NCI-H82 treated with DMSO at 0.1 percent for 48 hours (cell line): Measurements from ENCODE around the gene UMODL1.
"Not testable (repeated sequence)": the region's sequence is repeated elsewhere in the genome, so short reads cannot be mapped to it uniquely, and the experiment has no call there.

Source experiments
- DNase-seq: peaks from one replicate; lab custom pipeline; 2025; ENCODE audit not compliant: unreplicated experiment; lab: John Stamatoyannopoulos, UW

UMODL1 gene

DNA sequence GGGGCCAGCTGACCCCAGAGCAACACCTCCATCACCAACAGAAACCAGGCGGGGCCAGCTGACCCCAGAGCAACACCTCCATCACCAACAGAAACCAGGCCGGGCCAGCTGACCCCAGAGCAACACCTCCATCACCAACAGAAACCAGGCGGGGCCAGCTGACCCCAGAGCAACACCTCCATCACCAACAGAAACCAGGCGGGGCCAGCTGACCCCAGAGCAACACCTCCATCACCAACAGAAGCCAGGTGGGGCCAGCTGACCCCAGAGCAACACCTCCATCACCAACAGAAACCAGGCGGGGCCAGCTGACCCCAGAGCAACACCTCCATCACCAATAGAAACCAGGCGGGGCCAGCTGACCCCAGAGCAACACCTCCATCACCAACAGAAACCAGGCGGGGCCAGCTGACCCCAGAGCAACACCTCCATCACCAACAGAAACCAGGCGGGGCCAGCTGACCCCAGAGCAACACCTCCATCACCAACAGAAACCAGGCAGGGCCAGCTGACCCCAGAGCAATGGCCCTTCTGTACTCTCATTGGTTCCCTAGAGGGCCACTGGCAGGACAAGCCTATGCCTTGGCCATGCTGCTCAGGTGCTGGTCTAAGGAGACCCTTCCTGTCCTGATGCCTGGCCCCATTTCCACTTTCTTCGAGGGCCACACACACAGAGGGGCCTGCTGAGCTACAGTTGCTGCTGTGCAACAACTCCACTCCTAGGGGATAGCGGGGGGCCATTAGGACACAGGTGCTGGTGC is 7.3 kb downstream of the UMODL1 start:
- not testable (repeated sequence) for DNase-seq

GRCh38 chr21:42079008-42079938 is 8.2 kb downstream of the UMODL1 start:
- DNase-seq = no peak

DNA sequence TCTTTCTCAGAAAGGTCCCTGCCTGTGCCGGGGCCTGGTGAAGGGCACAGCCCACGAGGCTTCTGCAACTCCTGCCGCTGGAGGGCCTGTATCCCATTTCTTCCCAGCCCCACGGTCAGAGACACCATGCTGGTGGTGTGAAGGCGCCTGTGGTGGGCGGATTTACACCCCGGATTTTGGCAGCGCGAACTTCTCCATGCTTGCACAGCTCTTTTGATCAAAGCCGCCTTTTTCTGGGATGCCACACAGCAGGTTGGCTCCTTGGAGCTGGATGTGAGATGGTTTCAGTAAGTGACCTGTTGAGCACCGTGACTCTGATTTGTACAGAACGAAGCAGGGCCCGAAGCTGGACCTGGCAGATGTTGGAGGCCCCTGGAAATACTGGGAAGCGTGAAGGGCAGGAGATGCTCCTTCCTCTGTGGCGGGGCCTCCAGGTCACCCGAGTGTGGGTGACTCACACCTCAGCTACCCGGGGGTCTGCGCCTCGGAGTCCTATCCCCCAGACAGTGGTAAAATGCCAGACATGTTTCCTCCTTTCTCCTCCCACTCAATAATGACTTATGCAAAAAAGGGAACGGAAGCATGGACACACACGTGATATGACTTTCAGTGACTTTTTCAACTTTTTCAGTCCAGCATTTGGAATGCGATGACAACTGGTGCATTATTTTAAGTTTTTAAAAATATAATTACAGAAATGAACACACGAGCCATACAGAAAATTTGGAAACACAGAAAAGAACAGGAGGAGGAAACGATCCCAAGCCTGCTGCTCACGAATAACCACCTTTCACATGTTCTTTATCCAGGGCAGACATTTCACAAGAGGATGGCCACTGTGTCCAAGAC is 9.0 kb downstream of the UMODL1 start:
- DNase-seq = no peak

DNA sequence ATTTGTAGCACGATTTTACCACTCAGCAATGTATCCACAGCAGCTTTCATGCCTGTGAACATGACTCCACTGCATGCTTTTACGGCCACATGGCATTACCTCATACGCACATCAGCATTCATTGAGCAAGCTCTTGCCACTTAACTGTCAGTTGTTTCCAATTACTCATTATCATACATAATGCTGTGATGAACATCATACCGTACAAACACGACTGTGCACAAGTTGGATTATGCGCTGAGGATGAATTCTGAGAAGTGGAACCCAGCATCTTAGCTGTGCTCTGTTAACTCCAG is 9.6 kb downstream of the UMODL1 start:
- no peak for DNase-seq

- no peak for DNase-seq
These were observed 10.0 kb downstream of the UMODL1 start for GRCh38 chr21:42081138-42081537.

GRCh38 chr21:42081931-42082381 is 10.8 kb downstream of the UMODL1 start:
- DNase-seq = no peak

GRCh38 chr21:42082501-42083360 is 11.6 kb downstream of the UMODL1 start:
- no peak for DNase-seq

DNA sequence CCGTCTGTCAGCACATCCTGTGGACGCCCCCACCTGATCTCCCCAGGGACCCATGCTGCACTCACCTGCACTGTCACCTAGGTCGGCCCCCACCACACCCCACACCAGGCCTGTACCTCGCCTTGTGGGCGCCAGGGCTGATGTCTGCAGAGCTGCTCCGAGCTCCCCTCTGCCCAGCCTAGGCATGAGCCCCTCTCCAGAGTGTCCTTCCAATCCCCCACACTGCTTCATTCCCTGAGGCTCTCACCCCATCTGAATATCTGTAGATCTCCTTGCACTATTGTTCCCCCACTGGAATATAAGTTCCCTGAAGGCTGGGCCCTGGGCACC is 12.2 kb downstream of the UMODL1 start:
- DNase-seq = no peak

GRCh38 chr21:42084079-42084478 is 13.0 kb downstream of the UMODL1 start:
- DNase-seq = no peak

DNA sequence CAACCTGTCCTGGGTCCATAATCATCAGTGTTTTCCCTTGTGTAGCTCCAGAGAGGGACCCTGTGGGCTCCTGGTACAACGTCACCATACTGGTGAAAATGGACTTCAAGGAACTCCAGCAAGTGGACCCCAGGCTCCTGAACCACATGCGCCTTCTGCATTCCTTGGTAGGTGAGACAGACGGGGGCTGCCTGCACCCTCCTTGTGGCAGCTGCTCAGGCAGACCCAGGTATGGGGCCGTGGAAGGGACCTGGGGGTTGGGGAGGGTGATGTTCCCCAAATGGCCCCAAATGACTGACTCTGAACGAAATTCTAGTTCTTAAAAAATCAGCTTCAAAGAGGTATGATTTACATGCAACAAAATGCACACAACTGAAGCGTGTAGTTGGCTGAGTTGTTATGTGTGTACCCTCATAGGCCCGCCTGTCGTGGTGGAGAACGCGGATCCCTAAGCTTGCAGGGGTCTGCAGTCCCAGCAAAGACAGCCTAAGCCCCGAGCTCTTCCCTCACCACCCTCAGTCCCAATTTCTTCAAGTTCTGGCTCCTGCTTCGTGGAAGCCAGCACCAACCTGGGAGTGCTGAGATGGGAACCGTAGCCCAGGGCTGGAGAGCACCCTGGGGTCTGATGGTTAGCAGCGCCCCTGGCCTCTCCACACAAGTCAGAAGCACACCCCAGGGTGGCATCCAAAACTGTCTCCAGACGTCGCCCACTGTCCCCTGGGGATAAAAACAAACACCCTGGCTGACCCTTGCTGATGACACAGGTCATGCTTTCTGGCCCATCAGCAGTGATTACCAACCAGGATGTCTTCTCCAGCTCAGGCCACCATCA is 14.3 kb downstream of the UMODL1 start:
- DNase-seq = no peak

DNA sequence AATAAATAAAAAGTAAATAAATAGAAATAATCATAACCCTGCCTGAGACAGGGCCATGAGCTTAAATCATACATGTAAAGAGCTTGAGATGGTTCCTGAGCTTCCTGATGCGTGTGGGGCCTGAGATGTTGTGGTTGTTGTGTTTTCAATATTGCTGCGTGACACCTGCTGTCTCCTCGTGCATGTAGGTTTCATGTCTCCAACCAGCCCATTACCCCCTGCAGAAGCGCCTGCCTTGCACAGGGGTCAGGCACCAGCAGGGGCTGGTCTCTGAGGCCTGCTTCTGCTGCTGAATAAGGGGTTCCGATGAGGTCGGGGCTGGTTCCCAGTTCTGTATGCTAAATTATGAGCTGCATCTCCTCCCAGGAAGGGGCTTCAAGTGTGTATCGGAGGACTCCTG is 15.9 kb downstream of the UMODL1 start:
- no peak for DNase-seq

DNA sequence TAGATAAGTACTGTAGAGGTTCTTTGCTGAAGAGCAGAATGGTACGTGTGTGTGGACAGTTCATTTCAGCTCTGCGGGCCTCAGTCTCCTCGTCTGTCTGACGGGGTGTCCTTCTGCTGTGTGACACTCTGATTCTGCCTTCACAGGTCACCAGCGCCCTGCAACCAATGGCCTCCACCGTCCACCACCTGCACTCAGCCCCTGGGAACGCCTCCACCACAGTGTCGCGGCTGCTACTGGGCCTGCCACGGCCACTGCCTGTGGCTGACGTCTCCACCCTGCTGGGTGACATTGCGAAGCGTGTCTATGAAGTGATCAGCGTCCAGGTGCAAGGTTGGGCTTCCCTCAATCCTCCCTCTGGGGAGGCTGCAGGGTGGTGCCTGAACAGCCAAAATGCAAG is 17.0 kb downstream of the UMODL1 start:
- no peak for DNase-seq

- no peak for DNase-seq
These were observed 17.5 kb downstream of the UMODL1 start for GRCh38 chr21:42088658-42089057.

DNA sequence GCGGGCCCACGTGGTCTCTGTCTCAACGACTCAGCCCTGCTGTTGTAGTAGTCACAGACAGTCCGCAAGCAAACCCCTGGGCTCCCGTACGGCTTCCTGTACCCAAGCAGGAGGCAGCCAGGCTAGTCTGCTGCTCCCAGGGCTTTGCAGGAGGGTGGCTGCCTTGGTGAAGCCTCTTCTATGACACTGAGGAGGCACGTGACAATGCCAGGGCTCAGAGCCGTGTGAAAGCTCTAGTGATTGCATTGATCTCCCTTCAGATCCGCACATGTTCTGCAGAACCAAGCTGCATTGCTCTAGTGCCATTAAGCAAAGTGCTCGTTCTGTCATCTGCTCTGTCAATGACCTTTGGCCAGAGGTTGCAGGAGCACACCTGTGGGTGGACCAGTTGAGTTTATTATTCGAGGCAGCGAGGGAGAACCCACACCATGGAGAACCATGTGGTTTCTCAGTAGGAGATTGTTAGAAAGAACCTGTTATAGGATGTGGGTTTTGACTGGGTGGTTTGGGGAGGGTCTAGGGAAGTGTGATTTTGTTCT is 18.0 kb downstream of the UMODL1 start:
- no peak for DNase-seq

GRCh38 chr21:42089665-42090310 is 18.7 kb downstream of the UMODL1 start:
- no peak for DNase-seq

DNA sequence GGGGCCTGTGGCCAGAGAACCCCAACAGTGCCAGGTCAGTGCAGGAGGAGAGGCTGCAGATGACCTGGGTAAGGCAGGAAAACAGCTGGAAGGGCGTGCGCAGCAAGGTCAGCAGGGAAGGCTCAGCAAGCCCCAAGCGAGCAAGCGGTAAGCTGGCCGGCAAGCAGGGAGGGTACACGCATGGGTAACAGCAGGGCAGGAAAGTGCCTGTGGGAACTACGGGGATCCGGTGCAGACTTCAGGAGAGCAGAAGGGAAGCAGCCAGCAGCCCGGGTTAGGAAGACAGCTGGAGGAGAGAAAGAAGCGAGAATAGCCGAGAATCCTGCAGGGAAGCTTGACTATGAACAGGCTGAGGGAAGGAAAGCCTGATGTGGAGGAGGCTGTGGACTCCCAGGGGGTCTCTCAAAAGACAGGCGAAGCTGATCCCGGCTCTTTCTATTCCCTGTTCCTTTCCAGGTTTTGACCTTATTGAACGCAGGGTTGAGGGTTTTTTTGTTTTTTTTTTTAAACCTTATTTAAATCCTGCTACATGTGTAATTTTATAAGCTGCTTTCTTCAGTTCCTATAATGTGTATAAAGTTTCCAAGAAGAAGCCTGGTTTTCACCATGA is 20.9 kb downstream of the UMODL1 start:
- DNase-seq = no peak

- DNase-seq = no peak
These were observed 21.7 kb downstream of the UMODL1 start for GRCh38 chr21:42092771-42093170.

DNA sequence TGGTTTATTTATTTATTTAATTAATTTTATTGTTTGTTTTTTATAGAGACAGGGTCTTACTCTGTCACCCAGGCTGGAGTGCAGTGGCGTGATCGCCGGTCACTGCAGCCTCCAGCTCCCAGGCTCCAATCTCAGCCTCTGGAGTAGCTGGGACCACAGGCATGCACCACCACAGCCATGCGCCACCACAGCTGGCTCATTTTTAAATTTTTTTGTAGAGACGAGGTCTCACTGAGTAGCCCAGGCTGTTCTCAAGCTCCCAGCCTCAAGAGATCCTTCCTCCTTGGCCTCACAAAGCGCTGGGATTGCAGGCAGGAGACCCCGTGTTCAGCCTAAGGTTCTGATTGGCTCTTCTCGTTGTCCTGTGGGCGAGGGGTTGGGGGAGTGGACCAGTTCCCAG is 22.1 kb downstream of the UMODL1 start:
- no peak for DNase-seq
